RCC 7860 (cell line): ENCODE results near the gene ITGA5.
A peak's percentile ranks its signal among the peaks of the same experiment; 100 is the strongest.

ENCODE experiments used
- DNase-seq: peaks from one replicate; pipeline ENCODE4 v3.0.0-alpha.2; 2015; ENCODE audit warnings: low spot score
- FAIRE-seq: peaks from 2 replicates; lab custom pipeline; 2012; peaks lifted over from hg19 to GRCh38; lab: Jason Lieb, UNC

Gene ITGA5

GRCh38 chr12:54419088-54419887, at the start of gene ITGA5:
Gene ITGA5, minus strand, starts transcription at chr12:54419266. Its CDS starts 68 bp downstream, at chr12:54419198.
- FAIRE-seq: no peak
- DNase-seq: peak; percentile 38

GRCh38 chr12:54465857-54466523, 46.9 kb upstream of the ITGA5 start:
- no peak for DNase-seq
- no peak for FAIRE-seq

- FAIRE-seq: no peak
These were observed 44.4 kb upstream of the ITGA5 start for GRCh38 chr12:54463484-54463883.

GRCh38 chr12:54463034-54463433, 44.0 kb upstream of the ITGA5 start:
- no peak for FAIRE-seq
- DNase-seq: no peak

More at GRCh38 chr12:54463484-54463883, 44.4 kb upstream of the ITGA5 start:
- DNase-seq: no peak

GRCh38 chr12:54460317-54460923, 41.4 kb upstream of the ITGA5 start:
- no peak for FAIRE-seq

GRCh38 chr12:54459355-54459754, 40.3 kb upstream of the ITGA5 start:
- FAIRE-seq: no peak
- DNase-seq: no peak

More at GRCh38 chr12:54460317-54460923, 41.4 kb upstream of the ITGA5 start:
- DNase-seq: no peak

- no peak for DNase-seq
- no peak for FAIRE-seq
These were observed 36.8 kb upstream of the ITGA5 start for GRCh38 chr12:54455760-54456469.

- FAIRE-seq: no peak
These were observed 33.6 kb upstream of the ITGA5 start for GRCh38 chr12:54452628-54453027.

GRCh38 chr12:54448344-54448743, 29.3 kb upstream of the ITGA5 start:
- FAIRE-seq: no peak

More at GRCh38 chr12:54452628-54453027, 33.6 kb upstream of the ITGA5 start:
- no peak for DNase-seq

GRCh38 chr12:54447917-54448316, 28.9 kb upstream of the ITGA5 start:
- FAIRE-seq (no peak), DNase-seq (no peak)

More at GRCh38 chr12:54448344-54448743, 29.3 kb upstream of the ITGA5 start:
- no peak for DNase-seq

GRCh38 chr12:54444206-54444605, 25.1 kb upstream of the ITGA5 start:
- FAIRE-seq: no peak

GRCh38 chr12:54443446-54443845, 24.4 kb upstream of the ITGA5 start:
- FAIRE-seq: no peak
- no peak for DNase-seq

More at GRCh38 chr12:54444206-54444605, 25.1 kb upstream of the ITGA5 start:
- DNase-seq: no peak

GRCh38 chr12:54442961-54443360, 23.9 kb upstream of the ITGA5 start:
- FAIRE-seq: no peak
- no peak for DNase-seq

- DNase-seq (no peak), FAIRE-seq (no peak)
These were observed 23.0 kb upstream of the ITGA5 start for GRCh38 chr12:54442099-54442498.

GRCh38 chr12:54439521-54440255, 20.6 kb upstream of the ITGA5 start:
- peak; percentile 64 for DNase-seq
- peak; percentile 10 for FAIRE-seq

- DNase-seq (no peak), FAIRE-seq (no peak)
These were observed 20.0 kb upstream of the ITGA5 start for GRCh38 chr12:54439096-54439495.

GRCh38 chr12:54438517-54438916, 19.5 kb upstream of the ITGA5 start:
- FAIRE-seq (no peak), DNase-seq (no peak)

GRCh38 chr12:54437697-54438096, 18.6 kb upstream of the ITGA5 start:
- DNase-seq: no peak
- FAIRE-seq: no peak

GRCh38 chr12:54437243-54437642, 18.2 kb upstream of the ITGA5 start:
- DNase-seq (no peak), FAIRE-seq (no peak)

GRCh38 chr12:54432815-54433164, 13.7 kb upstream of the ITGA5 start:
- DNase-seq: no peak
- FAIRE-seq: no peak
